OCI-LY3 (cell line): ENCODE measurements around the gene IL16.

ENCODE experiments used
- EZH2phosphoT487 ChIP-seq: fragments of 200-600 bp; shearing (Covaris generic); IDR thresholded peaks from 2 replicates; pipeline ENCODE4 v1.6.1; 2018; ENCODE audit warnings: antibody characterized with exemption, mixed run types, low read depth
- TF ChIP-seq, protein P1 (sequence below): fragments of 200-600, 300-600 bp; sonication (generic); IDR thresholded peaks from 2 replicates; pipeline ENCODE4 v1.5.1; 2014; ENCODE audit warnings: antibody characterized with exemption, low read length, low read depth

- TF ChIP-seq, protein P1, sequence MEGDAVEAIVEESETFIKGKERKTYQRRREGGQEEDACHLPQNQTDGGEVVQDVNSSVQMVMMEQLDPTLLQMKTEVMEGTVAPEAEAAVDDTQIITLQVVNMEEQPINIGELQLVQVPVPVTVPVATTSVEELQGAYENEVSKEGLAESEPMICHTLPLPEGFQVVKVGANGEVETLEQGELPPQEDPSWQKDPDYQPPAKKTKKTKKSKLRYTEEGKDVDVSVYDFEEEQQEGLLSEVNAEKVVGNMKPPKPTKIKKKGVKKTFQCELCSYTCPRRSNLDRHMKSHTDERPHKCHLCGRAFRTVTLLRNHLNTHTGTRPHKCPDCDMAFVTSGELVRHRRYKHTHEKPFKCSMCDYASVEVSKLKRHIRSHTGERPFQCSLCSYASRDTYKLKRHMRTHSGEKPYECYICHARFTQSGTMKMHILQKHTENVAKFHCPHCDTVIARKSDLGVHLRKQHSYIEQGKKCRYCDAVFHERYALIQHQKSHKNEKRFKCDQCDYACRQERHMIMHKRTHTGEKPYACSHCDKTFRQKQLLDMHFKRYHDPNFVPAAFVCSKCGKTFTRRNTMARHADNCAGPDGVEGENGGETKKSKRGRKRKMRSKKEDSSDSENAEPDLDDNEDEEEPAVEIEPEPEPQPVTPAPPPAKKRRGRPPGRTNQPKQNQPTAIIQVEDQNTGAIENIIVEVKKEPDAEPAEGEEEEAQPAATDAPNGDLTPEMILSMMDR: no peak
- TF ChIP-seq EZH2phosphoT487: no peak
Measured at GRCh38 chr15:81191701-81192100, 5.0 kb upstream of the IL16 start.
